KBM-7 (cell line): ENCODE measurements around the gene INTS2.
A peak's percentile ranks its signal among the peaks of the same experiment; 100 is the strongest.
"Not testable (repeated sequence)": the region's sequence is repeated elsewhere in the genome, so short reads cannot be mapped to it uniquely, and the experiment has no call there.

Source experiments
- DNase-seq: peaks from one replicate; pipeline ENCODE4 v3.0.0-alpha.2; 2015
- in situ Hi-C: fragments of 300-500 bp; cut with MboI; formaldehyde crosslinking; loops from 2 replicates; pipeline ENCODE4 v1.14.3; 2020; ENCODE audit warnings: low sequenced_read_pairs, low pct_unique_long_range_greater_than_20kb, mixed read lengths

Gene INTS2

DNA sequence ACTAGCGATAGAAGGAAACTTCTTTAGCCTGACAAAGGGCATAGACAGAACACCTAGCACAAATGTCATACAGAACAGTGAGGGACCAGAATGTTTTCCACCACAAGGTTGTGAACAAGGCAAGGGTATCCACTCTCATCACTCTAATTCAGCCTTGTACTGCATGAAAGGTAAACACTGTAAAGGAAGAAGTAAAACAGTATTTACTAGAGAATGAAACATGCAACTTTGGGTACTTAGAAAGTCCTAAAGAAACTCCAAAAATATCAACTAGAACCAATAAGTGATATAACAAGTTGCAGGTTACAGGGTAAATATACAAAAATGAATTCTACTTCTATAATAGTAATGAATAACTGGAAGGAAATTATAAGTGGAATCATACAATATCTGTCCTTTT, 96.7 kb downstream of the INTS2 start:
- in situ Hi-C loops: loop anchor here (25.0 kb wide), 2 partner anchors 194 to 419 kb away; no protein-coding TSS in a partner anchor
- DNase-seq: no peak

DNA sequence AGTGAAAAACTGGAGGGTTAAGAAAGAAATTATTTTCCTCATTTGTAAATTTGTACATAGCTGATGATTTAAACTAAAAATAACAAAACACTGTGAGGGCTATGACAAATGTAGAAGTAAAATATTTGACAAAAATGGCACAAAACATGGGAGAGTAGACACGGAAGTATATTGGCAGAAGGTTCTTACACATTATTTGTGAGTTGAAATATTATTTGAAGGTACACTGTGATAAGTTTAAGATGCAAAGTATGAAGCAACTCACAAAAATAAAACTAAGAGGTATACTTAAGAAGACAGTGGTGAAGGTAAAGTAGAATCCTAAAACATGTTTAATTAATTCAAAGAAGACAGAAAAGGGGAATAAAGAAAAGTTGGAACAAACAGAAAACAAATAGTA, 99.1 kb downstream of the INTS2 start:
- DNase-seq: no peak
- in situ Hi-C loops: loop anchor here (25.0 kb wide), 2 partner anchors 191 to 416 kb away; no protein-coding TSS in a partner anchor

DNA sequence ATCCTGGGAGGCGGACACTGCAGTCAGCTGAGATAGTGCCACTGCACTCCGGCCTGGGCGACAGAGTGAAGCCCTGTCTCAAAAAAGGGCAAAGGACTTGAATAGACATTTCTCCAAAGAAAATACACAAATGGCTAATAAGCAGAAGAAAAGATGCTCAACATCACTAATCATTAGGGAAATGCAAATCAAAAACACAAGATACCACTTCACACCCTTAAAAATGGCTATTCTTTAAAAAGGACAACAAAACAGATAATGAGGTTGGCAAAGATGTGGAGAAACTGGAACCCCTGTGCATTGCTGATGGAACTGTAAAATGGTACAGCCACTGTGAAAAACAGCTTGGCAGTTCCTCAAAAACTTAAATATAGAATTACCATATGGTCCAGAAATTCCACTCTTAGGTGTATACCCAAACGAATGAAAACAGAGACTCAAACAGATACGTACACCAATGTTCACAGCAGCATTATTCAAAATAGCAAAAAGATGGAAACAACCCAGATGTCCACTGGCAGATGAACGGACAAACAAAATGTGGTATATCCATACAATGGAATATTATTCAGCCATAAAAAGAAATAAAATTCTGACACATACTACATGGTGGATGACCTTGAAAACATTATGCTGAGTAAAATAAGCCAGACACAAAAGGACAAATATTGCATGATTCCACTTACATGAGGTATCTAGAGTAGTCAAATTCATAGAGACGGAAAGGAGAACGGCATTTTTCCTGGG, 100.0 kb downstream of the INTS2 start:
- in situ Hi-C loops: loop anchor here (25.0 kb wide), 2 partner anchors 191 to 416 kb away; no protein-coding TSS in a partner anchor
- no peak for DNase-seq

DNA sequence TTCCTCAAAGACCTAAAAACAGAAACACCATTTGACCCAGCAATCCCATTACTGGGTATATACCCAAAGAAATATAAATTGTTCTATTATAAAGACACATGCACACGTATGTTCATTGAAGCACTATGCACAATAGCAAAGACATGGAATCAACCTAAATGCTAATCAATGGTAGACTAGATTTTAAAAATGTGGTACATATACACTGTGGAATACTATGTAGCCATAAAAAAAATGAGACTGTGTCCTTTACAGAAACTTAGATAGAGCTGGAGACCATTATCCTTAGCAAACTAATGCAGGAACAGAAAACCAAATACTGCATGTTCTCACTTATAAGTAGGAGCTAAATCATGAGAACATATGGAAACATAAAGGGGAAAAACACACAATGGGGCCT, 100.9 kb downstream of the INTS2 start:
- in situ Hi-C loops: loop anchor here (25.0 kb wide), 2 partner anchors 190 to 415 kb away; no protein-coding TSS in a partner anchor
- DNase-seq: not testable (repeated sequence)

DNA sequence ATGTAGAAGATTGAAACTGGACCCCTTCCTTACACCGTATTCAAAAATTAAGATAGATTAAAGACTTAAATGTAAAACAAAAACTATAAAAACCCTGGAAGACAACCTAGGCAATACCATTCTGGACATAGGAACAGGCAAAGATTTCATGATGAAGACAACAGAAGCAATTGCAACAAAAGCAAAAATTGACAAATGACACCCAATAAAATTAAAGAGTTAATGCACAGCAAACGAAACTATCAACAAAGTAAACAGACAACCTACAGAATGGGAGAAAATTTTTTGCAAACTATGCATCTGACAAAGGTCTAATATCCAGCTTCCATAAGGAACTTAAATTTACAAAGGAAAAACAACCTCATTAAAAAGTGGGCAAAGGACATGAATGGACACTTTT, 101.6 kb downstream of the INTS2 start:
- not testable (repeated sequence) for DNase-seq
- in situ Hi-C loops: loop anchor here (25.0 kb wide), 2 partner anchors 189 to 414 kb away; no protein-coding TSS in a partner anchor

DNA sequence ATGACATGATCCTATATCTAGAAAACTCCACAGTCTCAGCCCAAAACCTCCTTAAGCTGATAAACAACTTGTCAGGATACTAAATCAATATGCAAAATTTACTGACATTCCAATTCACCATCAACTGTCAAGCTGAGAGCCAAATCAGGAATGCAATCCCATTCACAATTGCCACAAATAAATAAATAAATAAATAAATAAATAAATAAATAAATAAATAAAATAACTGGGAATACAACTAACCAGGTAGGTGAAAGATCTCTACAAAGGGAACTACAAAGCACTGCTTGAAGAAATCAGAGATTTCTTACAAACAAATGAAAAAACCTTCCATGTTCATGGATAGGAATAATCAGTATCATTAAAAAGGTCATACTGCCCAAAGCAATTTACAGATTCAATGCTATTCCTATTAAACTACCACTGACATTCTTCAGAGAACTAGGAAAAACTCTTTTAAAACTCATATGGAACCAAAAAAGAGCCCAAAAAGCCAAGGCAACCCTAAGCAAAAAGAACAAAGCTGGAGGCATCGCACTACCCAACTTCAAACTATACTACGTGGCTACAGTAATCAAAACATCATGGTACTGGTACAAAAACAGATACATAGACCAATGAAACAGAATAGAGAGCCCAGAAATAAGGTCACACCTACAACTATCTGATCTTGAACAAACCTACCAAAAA, 102.2 kb downstream of the INTS2 start:
- in situ Hi-C loops: loop anchor here (25.0 kb wide), 2 partner anchors 188 to 413 kb away; no protein-coding TSS in a partner anchor
- no peak for DNase-seq

DNA sequence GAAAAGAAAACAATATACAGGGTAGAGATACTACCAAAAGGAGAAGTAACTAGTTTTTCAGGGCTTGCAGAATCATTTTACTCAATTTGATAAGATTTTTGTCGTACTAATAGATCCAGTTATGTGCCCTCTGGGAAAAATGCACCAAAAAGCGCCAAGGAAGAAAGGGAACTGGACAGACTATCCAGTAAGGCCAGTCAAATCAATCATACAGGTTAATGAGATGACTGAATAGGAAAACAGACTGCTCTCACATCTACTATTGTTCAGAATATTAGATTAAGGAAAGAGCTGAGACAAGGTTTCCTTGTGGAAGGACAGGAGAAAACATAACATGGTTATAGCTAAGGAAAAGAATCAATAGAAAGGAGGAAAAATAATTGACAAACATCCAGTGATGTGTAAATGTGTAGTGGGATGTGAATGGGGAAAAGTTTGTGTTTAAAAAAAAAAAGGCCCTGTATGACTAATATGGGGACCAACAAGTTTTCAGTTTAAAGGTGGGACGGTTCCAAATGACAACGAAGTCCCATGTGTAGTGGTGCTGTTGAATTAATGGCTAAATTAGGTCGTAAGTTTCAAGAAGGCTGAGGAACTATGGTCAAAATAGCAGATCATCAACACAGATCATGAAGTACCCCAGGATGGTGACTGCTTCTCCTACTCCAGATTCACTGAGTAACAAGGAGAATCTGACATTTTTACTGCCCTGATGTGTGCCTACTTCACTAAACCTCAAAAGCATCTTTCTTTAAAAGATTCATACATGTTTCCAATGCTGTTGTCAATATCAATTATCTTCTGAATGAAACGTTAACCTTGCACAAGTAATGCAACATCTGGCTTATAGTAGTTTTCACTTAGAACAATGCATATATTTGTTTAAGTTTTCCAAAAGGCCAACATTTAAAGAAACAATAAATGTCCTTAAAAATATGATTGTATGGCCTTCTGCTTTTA, 105.2 kb downstream of the INTS2 start:
- DNase-seq: no peak
- in situ Hi-C loops: no loop called here

DNA sequence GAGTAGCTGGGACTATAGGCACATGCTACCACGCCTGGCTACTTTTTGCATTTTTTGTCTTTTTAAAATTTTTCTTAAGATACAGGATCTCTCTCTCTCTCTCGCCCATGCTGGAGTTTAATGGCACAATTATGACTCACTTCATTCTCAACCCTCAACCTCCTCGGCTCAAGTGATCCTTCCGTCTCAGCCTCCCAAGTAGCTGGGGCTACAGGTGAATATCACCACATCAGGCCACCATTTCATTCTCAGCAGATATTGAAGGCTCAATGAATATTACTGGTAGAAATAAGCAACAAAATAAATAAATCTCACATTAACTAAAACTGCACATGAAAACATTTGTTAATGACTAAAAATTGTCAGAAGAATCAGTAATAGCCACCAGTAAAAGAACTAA, 106.1 kb downstream of the INTS2 start:
- in situ Hi-C loops: no loop called here
- DNase-seq: no peak

DNA sequence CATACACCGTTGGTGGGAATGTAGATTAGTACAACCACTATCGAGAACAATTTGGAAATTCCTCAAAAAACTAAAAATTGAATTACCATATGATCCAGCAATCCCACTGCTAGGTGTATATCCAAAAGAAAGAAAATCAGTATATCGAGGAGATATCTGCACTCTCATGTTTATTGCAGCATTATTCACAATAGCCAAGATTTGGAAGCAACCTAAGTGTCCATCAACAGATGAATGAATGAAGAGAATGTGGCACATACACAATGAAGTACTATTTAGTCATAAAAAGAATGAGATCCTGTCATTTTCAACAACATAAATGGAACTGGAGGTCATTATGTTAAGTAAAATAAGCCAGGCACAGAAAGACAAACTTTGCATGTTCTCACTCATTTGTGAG, 108.5 kb downstream of the INTS2 start:
- DNase-seq, in situ Hi-C loops: not testable (repeated sequence)

DNA sequence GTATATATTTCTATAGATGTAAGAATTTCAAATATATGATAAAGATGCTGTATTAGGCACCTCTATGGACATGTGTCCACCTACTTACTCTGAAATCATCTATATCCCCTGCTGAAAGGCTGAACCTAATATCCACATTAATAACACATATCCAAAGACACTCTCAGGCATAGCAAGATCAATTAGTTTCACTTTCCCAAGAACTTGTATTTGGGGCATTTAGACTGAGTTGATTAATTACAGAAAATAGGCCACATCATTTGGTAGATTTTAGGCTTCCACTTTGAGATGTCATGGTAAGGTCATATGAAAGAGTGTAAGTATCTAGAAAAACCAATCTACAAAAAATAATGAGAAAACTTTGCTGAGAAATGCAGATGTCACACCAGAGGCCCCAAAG, 109.6 kb downstream of the INTS2 start:
- no peak for DNase-seq
- in situ Hi-C loops: no loop called here

DNA sequence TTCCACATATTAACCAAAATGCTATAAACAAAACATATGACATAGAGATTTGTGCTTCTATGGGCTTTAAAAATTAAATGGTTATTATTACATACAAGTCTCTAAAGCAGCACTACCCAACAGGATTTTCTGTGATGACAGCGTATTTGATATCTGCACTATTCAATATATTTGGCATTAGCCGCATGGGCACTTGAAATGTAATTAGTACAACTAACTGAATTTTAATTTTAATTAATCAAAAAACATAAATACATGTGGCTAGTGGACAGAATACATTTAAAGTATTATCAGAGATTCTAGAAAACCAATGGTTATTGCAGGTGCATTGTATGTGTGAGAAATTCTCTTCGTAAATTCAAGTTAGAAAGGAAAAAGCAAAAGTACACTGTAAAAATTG, 110.3 kb downstream of the INTS2 start:
- no peak for DNase-seq
- in situ Hi-C loops: no loop called here

DNA sequence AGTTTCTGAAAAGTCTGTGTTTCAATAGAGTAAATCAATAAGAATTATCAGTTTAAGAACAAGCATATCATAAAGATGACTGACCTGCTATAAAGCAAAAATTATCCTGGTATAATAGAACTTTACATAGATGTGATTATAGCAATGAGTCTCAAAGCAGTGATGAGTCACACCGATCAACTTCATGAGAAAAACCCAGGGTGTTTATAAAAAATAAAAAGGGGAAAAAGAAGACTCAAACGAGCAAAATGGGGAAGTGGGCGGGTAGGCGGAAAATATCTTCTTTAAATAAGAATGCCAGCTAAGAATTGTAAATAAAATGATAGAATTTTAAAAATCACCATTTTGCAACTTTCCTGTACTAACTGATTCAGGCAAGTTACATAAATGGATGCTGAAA, 111.2 kb downstream of the INTS2 start:
- in situ Hi-C loops: no loop called here
- peak; percentile 65 for DNase-seq

DNA sequence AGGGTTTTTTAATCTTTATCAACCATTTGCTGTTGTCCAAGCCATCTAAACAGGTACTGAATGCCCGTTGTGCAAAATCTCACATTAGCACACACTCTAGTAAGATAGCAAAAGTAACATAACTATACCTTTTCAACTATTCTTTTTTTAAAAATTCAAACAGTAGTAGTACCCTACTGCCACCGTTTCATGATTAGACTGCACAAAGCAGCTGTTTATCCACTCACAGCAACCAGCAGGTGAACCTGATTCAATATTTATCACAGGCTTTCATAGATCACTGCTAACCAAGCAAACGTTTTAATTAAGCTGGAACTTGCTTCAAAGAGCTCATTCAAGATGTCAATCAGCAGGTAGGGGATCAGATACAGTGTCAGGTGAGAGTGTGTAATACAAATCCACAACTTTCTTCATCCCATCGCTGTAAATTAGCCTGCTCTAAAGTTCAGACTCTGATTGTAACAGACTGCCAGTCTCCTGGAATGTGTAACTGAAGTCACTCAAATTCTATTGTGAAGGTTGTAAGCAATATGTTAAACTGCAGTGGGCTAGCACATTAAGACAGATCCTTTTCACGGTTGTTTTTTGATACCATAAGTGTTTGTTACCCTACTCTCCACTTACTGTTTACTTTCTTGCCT, 111.8 kb downstream of the INTS2 start:
- DNase-seq: no peak
- in situ Hi-C loops: no loop called here
